Brain microvascular endothelial cell (primary cell): Measurements from ENCODE around the gene LMAN2.

ENCODE experiments used
- DNase-seq: peaks from one replicate; pipeline ENCODE4 v3.0.0-alpha.2; 2020
- H3K27ac ChIP-seq: fragments of 250-450 bp; sonication (Bioruptor Pico); 2 replicates; pipeline ENCODE4 v1.5.1; 2020; ENCODE audit warnings: mild to moderate bottlenecking, moderate library complexity
- H3K27me3 ChIP-seq: fragments of 250-450 bp; sonication (Bioruptor Pico); replicated peaks from 2 replicates; pipeline ENCODE4 v1.5.1; 2020; ENCODE audit warnings: mild to moderate bottlenecking
- H3K36me3 ChIP-seq: fragments of 250-450 bp; sonication (Bioruptor Pico); replicated peaks from 2 replicates; pipeline ENCODE4 v1.5.1; 2020; ENCODE audit warnings: mild to moderate bottlenecking
- H3K4me3 ChIP-seq: 2 replicates; pipeline ENCODE4 v1.5.1; 2011; ENCODE audit warnings: low read depth, mild to moderate bottlenecking, control low read depth, low read length, moderate library complexity
- in situ Hi-C: cut with HindIII; loops from 2 replicates; pipeline ENCODE4 v1.10.0; 2017; ENCODE audit warnings: low sequenced_read_pairs, low pct_ligation_motif_present
- TF ChIP-seq, protein P1 (sequence below): IDR thresholded peaks from 2 replicates; pipeline ENCODE4 v1.5.1; 2011; ENCODE audit warnings: low read depth, mild to moderate bottlenecking, moderate library complexity, low read length, control low read depth, inconsistent platforms; ENCODE audit errors: missing control alignments

The LMAN2 gene

DNA sequence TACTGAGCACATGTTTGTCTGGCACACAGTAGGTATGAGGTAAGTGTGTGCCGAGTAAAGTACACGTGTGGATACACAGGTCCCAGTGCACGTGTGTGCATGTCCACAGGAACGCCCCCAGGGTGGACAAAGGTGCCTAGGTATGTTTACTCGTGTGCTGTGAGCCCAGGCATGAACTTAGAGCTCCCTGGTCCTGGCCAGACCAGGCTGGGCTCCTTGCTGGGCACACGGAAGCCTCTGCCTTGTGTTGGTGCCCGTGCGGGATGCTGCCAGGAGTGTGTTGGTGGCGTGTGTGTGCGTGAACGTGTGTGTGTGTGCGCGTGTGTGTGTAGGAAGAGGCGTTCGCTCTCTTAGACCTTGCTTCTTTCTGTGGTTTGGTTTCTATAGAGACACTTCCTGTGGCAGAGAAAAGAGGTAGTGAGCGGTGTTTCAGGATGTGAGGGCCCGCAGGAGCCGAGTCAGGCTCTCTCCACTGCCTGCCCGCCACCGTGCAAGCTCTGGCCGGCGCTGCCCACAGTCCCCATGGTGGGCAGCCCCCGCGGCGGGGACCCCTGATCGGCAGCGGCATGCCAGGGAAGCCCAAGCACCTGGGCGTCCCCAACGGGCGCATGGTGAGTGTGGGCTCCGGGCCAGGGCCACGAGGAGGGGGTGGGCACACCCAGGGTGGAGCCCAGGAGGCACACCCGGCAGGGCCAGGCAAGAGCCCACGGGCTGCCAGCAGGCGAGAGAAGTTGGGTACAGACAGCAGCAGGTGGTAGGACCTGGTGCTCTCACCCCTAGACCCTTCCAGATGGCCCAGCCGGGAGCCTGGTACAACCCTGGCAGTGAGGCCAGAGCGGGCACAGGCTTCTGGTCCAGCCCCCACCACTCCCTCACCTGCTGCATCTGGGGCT, 6.2 kb upstream of the LMAN2 start, which contains the start of gene RGS14:
Gene RGS14, plus strand, starts transcription at position 466 of the 893 bp plus-strand sequence. Its CDS starts 101 bp downstream, at position 567.
- Histone ChIP-seq H3K36me3 (no peaks in the 10 kb centered on the region), H3K27me3 (no peaks in the 10 kb centered on the region), H3K4me3 (no peak within 1 kb of the TSS), H3K27ac (no peak within 1 kb of the TSS)
- DNase-seq, result peak; percentile 36
- in situ Hi-C loops, result no loop called here
- TF ChIP-seq, protein P1, sequence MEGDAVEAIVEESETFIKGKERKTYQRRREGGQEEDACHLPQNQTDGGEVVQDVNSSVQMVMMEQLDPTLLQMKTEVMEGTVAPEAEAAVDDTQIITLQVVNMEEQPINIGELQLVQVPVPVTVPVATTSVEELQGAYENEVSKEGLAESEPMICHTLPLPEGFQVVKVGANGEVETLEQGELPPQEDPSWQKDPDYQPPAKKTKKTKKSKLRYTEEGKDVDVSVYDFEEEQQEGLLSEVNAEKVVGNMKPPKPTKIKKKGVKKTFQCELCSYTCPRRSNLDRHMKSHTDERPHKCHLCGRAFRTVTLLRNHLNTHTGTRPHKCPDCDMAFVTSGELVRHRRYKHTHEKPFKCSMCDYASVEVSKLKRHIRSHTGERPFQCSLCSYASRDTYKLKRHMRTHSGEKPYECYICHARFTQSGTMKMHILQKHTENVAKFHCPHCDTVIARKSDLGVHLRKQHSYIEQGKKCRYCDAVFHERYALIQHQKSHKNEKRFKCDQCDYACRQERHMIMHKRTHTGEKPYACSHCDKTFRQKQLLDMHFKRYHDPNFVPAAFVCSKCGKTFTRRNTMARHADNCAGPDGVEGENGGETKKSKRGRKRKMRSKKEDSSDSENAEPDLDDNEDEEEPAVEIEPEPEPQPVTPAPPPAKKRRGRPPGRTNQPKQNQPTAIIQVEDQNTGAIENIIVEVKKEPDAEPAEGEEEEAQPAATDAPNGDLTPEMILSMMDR, result no peak

DNA sequence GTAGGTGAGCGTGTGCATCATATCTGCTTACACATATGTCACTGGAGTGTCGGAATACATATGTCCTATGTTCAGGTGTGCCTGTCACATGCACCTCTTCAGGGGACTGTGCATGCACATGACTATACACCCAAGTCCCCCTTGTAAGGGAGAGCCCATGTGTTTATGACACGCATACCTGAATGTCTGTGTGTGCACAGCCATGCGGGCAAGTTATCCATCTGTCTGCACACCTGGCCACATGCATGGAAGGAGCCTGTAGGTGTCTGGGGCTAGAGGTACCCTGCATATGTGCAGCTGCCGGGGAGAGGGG, 5.6 kb upstream of the LMAN2 start:
- Histone ChIP-seq H3K27ac (no peak overlapping the region), H3K27me3 (no peaks in the 10 kb centered on the region), H3K36me3 (no peaks in the 10 kb centered on the region), H3K4me3 (no peak overlapping the region)
- TF ChIP-seq, protein P1, result no peak
- no peak for DNase-seq
- in situ Hi-C loops, result no loop called here

- Histone ChIP-seq H3K27me3 (no peaks in the 10 kb centered on the region), H3K4me3 (no peak overlapping the region), H3K27ac (no peak overlapping the region), H3K36me3 (no peaks in the 10 kb centered on the region)
- in situ Hi-C loops, result no loop called here
- no peak for DNase-seq
- TF ChIP-seq, protein P1, result no peak
Measured at GRCh38 chr5:177356746-177357145, 5.3 kb upstream of the LMAN2 start.

- Histone ChIP-seq H3K4me3 (no peak overlapping the region), H3K27me3 (no peaks in the 10 kb centered on the region), H3K36me3 (no peaks in the 10 kb centered on the region), H3K27ac (no peak overlapping the region)
- no peak for DNase-seq
- in situ Hi-C loops, result no loop called here
- TF ChIP-seq, protein P1, result no peak
Measured at GRCh38 chr5:177355868-177356168, 4.3 kb upstream of the LMAN2 start.

- no peak overlapping the region for H3K27ac ChIP-seq
- no peaks in the 10 kb centered on the region for H3K36me3 ChIP-seq
- DNase-seq, result no peak
- no peaks in the 10 kb centered on the region for H3K27me3 ChIP-seq
- in situ Hi-C loops, result no loop called here
- TF ChIP-seq, protein P1, result no peak
- H3K4me3 ChIP-seq, result no peak overlapping the region
Measured at GRCh38 chr5:177355162-177355867, 3.8 kb upstream of the LMAN2 start.
